DND-41 (cell line): Measurements from ENCODE around the gene SOCS7.

Experiments
- ATAC-seq: fragments of 200-7000 bp; cut with Tn5 transposase; 3 replicates; pipeline ENCODE4 v1.9.1; 2021; ENCODE audit warnings: low read depth; ENCODE audit not compliant: insufficient read depth
- DNase-seq: peaks from one replicate; pipeline ENCODE4 v3.0.0-alpha.2; 2020
- H2AFZ ChIP-seq: 2 replicates; pipeline ENCODE4 v1.6.0; 2012; ENCODE audit warnings: low read depth, low read length
- H3K27ac ChIP-seq: 2 replicates; pipeline ENCODE4 v1.5.1; 2012; ENCODE audit warnings: low read length, inconsistent platforms
- H3K27me3 ChIP-seq: fragments of 200-600 bp; sonication (generic); 2 replicates; pipeline ENCODE4 v1.6.0; 2012; ENCODE audit warnings: low read length, mild to moderate bottlenecking, inconsistent platforms; ENCODE audit not compliant: insufficient read depth, poor library complexity
- H3K36me3 ChIP-seq: 2 replicates; pipeline ENCODE4 v1.5.1; 2012; ENCODE audit warnings: low read length, inconsistent platforms; ENCODE audit not compliant: insufficient read depth
- H3K4me1 ChIP-seq: 2 replicates; pipeline ENCODE4 v1.5.1; 2012; ENCODE audit warnings: mild to moderate bottlenecking, low read length; ENCODE audit not compliant: insufficient read depth
- H3K4me2 ChIP-seq: 2 replicates; pipeline ENCODE4 v1.6.0; 2012; ENCODE audit warnings: mild to moderate bottlenecking, moderate library complexity, low read length, inconsistent platforms; ENCODE audit not compliant: insufficient read depth
- H3K4me3 ChIP-seq, 2 experiments: fragments of 200-600 bp in 1 of 2; shearing (Covaris generic) in 1 of 2; 2 replicates each; pipeline ENCODE4 v1.5.1; 2012 to 2016; ENCODE audit warnings: inconsistent platforms in 2 of 2, low read length in 2 of 2, mild to moderate bottlenecking in 2 of 2, low read depth in 1 of 2, moderate library complexity in 1 of 2
- H3K79me2 ChIP-seq: 2 replicates; pipeline ENCODE4 v1.6.0; 2012; ENCODE audit warnings: low read length, inconsistent platforms; ENCODE audit not compliant: insufficient read depth
- H3K9ac ChIP-seq: 2 replicates; pipeline ENCODE4 v1.6.0; 2012; ENCODE audit warnings: low read depth, mild to moderate bottlenecking, inconsistent platforms, low read length, moderate library complexity
- H3K9me3 ChIP-seq: 2 replicates; pipeline ENCODE4 v1.5.1; 2012; ENCODE audit warnings: low read length, moderate library complexity, mild to moderate bottlenecking, inconsistent platforms; ENCODE audit not compliant: insufficient read depth, severe bottlenecking
- H4K20me1 ChIP-seq: 2 replicates; pipeline ENCODE4 v1.6.0; 2012; ENCODE audit warnings: low read length; ENCODE audit not compliant: insufficient read depth
- CTCF ChIP-seq: IDR thresholded peaks from 2 replicates; pipeline ENCODE4 v1.5.1; 2012; ENCODE audit warnings: borderline replicate concordance, low read length, moderate library complexity, mild to moderate bottlenecking; ENCODE audit not compliant: poor library complexity, severe bottlenecking; ENCODE audit errors: extremely low read depth
- EZH2 ChIP-seq: IDR thresholded peaks from 3 replicates; pipeline ENCODE4 v1.6.1; 2012; ENCODE audit warnings: borderline replicate concordance, low read depth, mild to moderate bottlenecking, moderate library complexity, low read length, inconsistent platforms; ENCODE audit not compliant: severe bottlenecking

Gene SOCS7

DNA sequence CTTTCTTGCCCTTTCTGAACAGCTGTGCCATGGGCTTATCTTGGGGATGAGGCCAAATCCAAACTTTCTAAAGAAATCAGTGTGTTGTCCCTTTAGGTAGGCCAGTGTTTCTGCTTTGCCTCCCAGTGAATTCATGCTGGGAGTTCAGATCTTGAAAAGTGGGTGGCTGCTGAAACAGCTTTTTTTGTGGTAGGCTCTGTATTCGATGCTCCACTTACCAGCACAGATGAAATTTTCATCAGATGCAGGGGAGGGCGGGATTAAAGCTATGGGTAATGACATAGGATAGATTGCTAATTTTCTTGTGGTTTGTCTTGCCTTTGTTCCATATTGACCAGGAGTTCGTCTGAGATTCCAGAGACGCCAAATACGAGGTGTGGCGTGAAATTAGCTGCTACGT, 2.8 kb downstream of the SOCS7 start:
- Histone ChIP-seq H3K9me3 (no peaks in the 10 kb centered on the region), H3K36me3 (peaks cover 4% of the 10 kb centered on the region; the same call in 1 of the 2 replicates), H3K4me3 (peak overlapping the region in 1 of 2 experiments; percentile 61; a peak in 3 of 4 replicates), H2AFZ (no peak overlapping the region), H3K4me1 (peaks cover 60% of the 10 kb centered on the region), H3K79me2 (peaks cover 75% of the 10 kb centered on the region), H4K20me1 (peaks cover 40% of the 10 kb centered on the region), H3K9ac (peak overlapping the region; percentile 84), H3K4me2 (peak overlapping the region; percentile 91), H3K27ac (peak overlapping the region; percentile 20; the same call in 1 of the 2 replicates), H3K27me3 (no peaks in the 10 kb centered on the region)
- TF ChIP-seq CTCF (no peak), EZH2 (no peak)
- DNase-seq (no peak), ATAC-seq (no peak)

- Histone ChIP-seq H3K27me3 (no peaks in the 10 kb centered on the region), H3K4me1 (peaks cover 58% of the 10 kb centered on the region), H3K36me3 (peaks cover 4% of the 10 kb centered on the region; the same call in 1 of the 2 replicates), H3K9me3 (no peaks in the 10 kb centered on the region), H3K27ac (no peak overlapping the region), H4K20me1 (peaks cover 40% of the 10 kb centered on the region), H3K4me2 (peak overlapping the region; percentile 91), H3K4me3 (no peak overlapping the region), H3K9ac (peak overlapping the region; percentile 84; the same call in 1 of the 2 replicates), H2AFZ (no peak overlapping the region), H3K79me2 (peaks cover 82% of the 10 kb centered on the region)
- TF ChIP-seq EZH2 (no peak), CTCF (no peak)
- no peak for ATAC-seq
- no peak for DNase-seq
These were observed 3.6 kb downstream of the SOCS7 start for GRCh38 chr17:38355251-38355650.

DNA sequence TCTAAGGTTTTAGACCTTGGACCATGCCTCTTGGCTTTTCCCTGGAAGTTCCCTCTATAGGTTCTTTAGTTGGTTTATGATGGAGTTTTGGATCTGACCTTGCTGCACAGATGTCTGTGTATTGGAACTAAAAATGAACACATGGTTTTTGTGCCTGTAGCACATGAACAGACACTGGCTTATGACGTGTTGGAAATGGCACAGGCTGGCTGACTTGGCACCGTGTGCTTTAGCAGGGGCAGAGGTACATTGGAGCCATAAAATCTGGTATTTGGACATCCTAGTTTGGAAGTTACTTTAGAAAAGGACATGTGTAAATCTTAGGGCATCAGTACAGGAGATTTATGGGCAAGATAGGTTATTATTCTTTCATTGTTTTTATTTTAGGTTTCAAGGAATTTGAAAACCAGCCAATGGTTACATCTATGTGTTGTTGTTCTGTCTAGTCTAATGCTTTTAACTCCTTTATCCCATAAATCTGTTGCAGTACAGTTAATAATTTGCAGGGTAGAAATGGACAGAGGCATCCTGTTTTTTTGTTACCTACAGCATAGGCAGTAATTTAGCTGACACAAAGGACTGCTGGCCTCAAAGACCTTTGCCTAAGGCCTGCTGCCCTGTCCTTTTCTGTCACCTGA, 6.0 kb downstream of the SOCS7 start:
- H3K4me2 ChIP-seq: peak overlapping the region; percentile 9; the same call in 1 of the 2 replicates
- peaks cover 92% of the 10 kb centered on the region for H3K79me2 ChIP-seq
- no peak for ATAC-seq

More for the DNA sequence above, 6.0 kb downstream of the SOCS7 start:
- no peak for DNase-seq
- Histone ChIP-seq H3K4me1 (peaks cover 45% of the 10 kb centered on the region), H4K20me1 (peaks cover 53% of the 10 kb centered on the region), H3K4me3 (no peak overlapping the region), H3K27me3 (no peaks in the 10 kb centered on the region), H3K36me3 (peaks cover 22% of the 10 kb centered on the region), H3K27ac (no peak overlapping the region), H2AFZ (no peak overlapping the region), H3K9me3 (no peaks in the 10 kb centered on the region), H3K9ac (no peak overlapping the region)
- no peak for TF ChIP-seq CTCF
